HEK293 (cell line): Measurements from ENCODE around the gene IKZF2.

Experiments
- CTCF ChIP-seq: fragments of 450-650 bp; formaldehyde crosslinking; IDR thresholded peaks from 2 replicates; pipeline ENCODE4 v1.5.1; 2016; ENCODE audit warnings: missing biosample characterization, missing genetic modification characterization
- ZNF324 ChIP-seq: fragments of 450-650 bp; formaldehyde crosslinking; IDR thresholded peaks from 2 replicates; pipeline ENCODE4 v1.5.1; 2016; ENCODE audit warnings: missing biosample characterization, missing genetic modification characterization
- ZNF354C ChIP-seq: fragments of 450-650 bp; formaldehyde crosslinking; IDR thresholded peaks from 2 replicates; pipeline ENCODE4 v1.5.1; 2016; ENCODE audit warnings: missing biosample characterization, missing genetic modification characterization, low read depth, borderline replicate concordance
- ZNF639 ChIP-seq: fragments of 450-650 bp; formaldehyde crosslinking; IDR thresholded peaks from 2 replicates; pipeline ENCODE4 v1.5.1; 2016; ENCODE audit warnings: missing biosample characterization, missing genetic modification characterization
- TF ChIP-seq, protein P1 (sequence below): fragments of 450-650 bp; formaldehyde crosslinking; IDR thresholded peaks from 2 replicates; pipeline ENCODE4 v1.5.1; 2016; ENCODE audit warnings: missing biosample characterization, missing genetic modification characterization
- TF ChIP-seq, protein P2 (sequence below): fragments of 450-650 bp; formaldehyde crosslinking; IDR thresholded peaks from 2 replicates; pipeline ENCODE4 v1.5.1; 2016; ENCODE audit warnings: missing biosample characterization, missing genetic modification characterization

DNA sequence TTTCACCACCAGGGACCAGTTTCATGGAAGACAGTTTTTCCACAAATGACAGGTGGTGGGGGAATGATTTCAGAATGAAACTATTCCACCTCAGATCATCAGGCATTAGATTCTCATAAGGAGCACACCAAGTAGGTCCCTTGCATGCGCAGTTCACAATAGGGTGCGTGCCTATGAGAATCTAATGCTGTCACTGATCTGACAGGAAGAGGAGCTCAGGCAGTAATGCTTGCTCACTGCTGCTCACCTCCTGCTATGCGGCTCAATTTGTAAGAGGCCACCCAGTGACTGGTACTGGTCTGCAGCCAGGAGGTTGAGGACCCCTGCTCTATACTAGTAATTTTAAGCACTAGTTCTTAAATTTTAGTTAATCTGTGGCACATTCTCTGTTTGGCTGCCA lies 107.8 kb downstream of the IKZF2 start:
- TF ChIP-seq, protein P1, sequence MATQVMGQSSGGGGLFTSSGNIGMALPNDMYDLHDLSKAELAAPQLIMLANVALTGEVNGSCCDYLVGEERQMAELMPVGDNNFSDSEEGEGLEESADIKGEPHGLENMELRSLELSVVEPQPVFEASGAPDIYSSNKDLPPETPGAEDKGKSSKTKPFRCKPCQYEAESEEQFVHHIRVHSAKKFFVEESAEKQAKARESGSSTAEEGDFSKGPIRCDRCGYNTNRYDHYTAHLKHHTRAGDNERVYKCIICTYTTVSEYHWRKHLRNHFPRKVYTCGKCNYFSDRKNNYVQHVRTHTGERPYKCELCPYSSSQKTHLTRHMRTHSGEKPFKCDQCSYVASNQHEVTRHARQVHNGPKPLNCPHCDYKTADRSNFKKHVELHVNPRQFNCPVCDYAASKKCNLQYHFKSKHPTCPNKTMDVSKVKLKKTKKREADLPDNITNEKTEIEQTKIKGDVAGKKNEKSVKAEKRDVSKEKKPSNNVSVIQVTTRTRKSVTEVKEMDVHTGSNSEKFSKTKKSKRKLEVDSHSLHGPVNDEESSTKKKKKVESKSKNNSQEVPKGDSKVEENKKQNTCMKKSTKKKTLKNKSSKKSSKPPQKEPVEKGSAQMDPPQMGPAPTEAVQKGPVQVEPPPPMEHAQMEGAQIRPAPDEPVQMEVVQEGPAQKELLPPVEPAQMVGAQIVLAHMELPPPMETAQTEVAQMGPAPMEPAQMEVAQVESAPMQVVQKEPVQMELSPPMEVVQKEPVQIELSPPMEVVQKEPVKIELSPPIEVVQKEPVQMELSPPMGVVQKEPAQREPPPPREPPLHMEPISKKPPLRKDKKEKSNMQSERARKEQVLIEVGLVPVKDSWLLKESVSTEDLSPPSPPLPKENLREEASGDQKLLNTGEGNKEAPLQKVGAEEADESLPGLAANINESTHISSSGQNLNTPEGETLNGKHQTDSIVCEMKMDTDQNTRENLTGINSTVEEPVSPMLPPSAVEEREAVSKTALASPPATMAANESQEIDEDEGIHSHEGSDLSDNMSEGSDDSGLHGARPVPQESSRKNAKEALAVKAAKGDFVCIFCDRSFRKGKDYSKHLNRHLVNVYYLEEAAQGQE (tag by site-specific recombination) = no peak
- TF ChIP-seq CTCF (tag by site-specific recombination) (no peak), ZNF354C (no peak), ZNF639 (tag by site-specific recombination) (no peak), ZNF324 (tag by site-specific recombination) (no peak)
- TF ChIP-seq, protein P2, sequence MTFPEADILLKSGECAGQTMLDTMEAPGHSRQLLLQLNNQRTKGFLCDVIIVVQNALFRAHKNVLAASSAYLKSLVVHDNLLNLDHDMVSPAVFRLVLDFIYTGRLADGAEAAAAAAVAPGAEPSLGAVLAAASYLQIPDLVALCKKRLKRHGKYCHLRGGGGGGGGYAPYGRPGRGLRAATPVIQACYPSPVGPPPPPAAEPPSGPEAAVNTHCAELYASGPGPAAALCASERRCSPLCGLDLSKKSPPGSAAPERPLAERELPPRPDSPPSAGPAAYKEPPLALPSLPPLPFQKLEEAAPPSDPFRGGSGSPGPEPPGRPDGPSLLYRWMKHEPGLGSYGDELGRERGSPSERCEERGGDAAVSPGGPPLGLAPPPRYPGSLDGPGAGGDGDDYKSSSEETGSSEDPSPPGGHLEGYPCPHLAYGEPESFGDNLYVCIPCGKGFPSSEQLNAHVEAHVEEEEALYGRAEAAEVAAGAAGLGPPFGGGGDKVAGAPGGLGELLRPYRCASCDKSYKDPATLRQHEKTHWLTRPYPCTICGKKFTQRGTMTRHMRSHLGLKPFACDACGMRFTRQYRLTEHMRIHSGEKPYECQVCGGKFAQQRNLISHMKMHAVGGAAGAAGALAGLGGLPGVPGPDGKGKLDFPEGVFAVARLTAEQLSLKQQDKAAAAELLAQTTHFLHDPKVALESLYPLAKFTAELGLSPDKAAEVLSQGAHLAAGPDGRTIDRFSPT (tag by site-specific recombination) = no peak
